ENCODE measurements around the gene HOXA4.

DNA sequence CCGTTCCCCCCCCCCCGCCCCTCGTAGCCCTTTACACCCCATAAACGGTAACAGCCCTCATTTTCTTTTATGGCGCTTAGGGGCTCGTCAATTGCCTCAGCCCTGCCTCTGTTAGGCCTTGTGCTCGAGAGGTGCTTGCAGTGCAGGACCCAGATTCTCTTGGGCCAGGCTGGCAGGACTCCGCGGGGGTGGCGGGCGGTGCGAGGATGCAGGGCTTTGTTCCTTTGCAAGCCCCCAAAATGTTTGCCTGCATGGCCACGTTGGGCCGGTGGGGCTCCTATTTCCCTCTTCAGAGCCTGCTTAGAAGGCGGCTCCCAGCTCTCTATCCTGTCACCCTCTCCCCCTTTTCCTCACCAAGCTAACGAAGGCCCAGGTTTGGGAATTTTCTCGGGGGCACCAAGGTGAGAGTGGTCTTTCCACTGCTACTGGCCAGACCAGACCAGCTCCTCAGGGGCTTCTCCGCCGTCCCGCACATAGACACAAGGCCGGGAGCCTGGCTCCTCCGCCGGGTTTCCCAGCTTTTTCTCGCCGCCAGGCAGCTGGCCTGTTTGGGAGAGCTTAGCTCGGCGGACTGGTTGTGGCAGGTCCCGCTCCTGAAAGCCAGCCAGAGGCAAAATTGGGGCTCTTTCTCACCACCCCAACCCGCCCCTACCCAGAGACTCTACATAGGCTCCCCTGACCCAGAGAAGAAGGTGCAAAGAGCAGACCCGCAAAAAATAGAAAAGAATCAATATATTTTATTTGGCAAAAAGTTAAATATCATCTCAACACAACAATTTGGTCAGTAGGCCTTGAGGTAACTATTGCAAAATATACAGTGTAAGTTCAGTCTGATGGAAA lies 31.4 kb upstream of the HOXA4 start:
- no peak for TF ChIP-seq POLR2A (IDR thresholded peaks at IDR 0.05)
- TF ChIP-seq, protein P1, sequence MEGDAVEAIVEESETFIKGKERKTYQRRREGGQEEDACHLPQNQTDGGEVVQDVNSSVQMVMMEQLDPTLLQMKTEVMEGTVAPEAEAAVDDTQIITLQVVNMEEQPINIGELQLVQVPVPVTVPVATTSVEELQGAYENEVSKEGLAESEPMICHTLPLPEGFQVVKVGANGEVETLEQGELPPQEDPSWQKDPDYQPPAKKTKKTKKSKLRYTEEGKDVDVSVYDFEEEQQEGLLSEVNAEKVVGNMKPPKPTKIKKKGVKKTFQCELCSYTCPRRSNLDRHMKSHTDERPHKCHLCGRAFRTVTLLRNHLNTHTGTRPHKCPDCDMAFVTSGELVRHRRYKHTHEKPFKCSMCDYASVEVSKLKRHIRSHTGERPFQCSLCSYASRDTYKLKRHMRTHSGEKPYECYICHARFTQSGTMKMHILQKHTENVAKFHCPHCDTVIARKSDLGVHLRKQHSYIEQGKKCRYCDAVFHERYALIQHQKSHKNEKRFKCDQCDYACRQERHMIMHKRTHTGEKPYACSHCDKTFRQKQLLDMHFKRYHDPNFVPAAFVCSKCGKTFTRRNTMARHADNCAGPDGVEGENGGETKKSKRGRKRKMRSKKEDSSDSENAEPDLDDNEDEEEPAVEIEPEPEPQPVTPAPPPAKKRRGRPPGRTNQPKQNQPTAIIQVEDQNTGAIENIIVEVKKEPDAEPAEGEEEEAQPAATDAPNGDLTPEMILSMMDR (IDR thresholded peaks at IDR 0.05): no peak
